Measurements from ENCODE around the gene EEPD1.

- no peak for TF ChIP-seq CTCF (IDR thresholded peaks at IDR 0.05)
- TF ChIP-seq POLR2A (IDR thresholded peaks at IDR 0.05), result no peak
Observed at GRCh38 chr7:36201122-36201723, 48.2 kb downstream of the EEPD1 start.

All from Peyer's patch (tissue), 4 donors.